NCI-H2227 treated with DMSO at 0.1 percent for 48 hours (cell line): ENCODE results near the gene FNDC3B.

Experiments used
- DNase-seq: peaks from one replicate; lab custom pipeline; 2025; lab: John Stamatoyannopoulos, UW

FNDC3B gene

DNA sequence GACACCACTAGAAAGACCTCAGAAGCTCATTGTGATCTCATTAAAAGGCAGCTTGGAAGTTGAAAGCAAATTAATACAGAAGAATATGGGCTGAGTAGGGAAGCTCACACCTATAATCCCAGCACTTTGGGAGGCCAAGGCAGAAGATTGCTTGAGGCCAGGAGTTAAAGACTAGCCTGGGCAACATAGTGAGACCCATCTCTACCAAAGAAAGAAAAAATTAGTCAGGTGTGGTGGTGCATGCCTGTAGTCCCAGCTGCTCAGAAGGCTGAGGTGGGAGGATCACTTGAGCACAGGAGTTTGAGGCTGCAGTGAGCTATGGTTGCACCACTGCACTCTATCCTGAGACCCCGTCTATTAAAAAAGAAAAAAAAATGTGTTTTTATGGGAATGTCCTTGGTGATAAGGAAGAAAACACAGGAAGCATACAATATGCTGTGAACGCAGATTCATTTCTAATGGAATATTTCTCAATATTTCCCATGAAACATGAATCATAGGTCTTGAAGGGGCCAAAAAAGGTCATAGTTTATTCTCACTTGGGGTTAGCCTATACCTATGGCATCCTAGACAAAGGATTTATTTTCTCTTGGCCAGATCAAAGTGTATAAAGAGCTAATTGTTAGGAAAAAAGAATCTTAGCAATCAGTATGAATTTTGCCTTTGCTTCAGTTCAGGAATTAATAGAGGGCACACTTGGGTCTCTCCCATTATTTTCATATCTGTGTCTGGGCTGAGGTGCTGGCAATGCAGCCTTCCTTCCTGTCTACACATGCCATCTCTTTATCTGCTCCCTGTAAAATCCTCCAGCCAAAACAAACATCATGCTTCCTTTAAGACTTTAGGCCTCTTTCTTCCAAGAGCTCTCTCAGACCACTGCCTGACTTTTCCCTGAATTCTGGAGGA, 98.2 kb downstream of the FNDC3B start:
- no peak for DNase-seq

DNA sequence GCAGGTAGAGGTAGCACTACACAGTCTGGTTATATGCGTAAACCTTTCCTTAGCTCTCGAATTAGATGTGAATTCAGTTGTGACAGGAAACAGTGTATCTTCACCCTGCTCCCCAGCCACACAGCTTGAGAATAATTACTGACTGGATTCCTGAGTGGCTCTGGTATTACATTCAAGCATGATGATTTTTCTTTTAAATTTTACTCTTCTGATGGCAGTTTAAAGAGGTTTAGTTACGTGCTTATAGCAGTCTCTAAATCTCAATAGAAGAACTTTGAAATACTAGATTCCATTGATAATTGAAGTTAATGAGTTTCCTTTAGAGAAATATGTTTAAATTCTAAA, 98.8 kb downstream of the FNDC3B start:
- DNase-seq, result no peak

DNA sequence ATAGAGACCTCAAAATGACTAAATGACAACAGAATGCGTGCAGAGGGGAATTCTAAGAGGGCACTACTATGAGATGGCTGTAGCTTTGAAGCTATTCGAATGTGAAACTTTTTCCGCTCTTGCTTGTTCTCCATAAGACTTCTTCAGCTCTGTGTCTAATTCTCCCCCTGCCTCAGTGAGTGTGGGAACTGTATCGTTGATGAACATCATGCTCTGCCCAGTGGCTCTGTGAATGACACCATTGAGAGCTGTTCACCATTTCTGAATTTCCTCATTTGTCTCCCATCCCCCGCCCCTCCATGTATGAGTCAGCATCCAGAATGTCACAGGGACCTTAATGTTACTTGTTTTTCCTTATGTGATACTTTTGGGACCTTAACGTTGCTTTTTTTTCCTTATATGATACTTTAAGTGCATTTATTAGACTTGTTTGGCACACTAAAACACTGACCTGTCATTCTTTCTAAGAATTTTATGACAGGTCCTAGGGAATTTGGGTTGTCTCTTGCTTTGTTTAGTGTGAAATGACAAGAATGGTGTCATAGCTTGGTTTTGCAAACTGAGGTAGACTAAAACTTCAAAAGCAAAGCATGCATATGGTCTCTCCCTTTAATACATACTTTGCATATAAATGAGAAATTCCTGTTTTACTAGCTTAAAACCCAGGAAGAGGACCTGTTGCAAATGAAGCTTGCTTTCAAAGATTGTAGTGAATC, 99.6 kb downstream of the FNDC3B start:
- DNase-seq, result no peak

DNA sequence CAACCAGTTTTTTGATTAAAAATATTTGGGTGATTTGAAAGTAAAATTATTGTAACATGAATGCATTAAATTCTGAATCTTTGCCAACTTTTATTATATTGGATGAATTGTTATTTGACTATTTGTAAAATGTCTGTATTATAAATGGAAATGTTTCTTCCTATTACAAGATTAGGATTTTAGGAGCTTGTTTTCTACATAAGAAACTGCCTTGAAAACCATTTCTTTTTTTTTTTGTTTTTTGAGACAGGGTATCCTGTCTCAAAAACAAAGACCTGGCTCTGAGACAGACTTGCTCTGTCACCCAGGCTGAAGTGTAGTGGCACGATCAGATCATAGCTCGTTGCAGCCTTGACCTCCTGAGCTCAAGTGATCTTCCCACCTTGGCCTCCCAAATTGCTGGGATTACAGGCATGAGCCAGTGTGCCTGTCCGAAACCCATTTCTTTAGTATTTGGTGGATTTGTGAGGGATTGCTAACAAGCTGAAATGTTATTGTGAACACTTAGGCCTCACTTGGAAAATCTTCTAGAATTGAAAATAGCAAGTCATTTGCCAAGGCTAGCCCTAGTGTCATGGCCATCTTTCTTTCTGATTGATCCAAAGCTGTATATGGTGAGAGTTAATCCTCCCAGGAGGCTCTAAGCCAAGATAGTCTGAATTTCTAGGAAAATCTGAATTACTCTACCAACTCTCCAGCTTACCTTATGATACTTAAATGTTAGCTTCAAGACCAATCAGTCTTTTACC, 100.3 kb downstream of the FNDC3B start:
- no peak for DNase-seq

- no peak for DNase-seq
These were observed 101.4 kb downstream of the FNDC3B start for GRCh38 chr3:172140499-172141391.

GRCh38 chr3:172142051-172142863, 102.9 kb downstream of the FNDC3B start:
- no peak for DNase-seq

- DNase-seq, result no peak
These were observed 103.6 kb downstream of the FNDC3B start for GRCh38 chr3:172142864-172143451.

DNA sequence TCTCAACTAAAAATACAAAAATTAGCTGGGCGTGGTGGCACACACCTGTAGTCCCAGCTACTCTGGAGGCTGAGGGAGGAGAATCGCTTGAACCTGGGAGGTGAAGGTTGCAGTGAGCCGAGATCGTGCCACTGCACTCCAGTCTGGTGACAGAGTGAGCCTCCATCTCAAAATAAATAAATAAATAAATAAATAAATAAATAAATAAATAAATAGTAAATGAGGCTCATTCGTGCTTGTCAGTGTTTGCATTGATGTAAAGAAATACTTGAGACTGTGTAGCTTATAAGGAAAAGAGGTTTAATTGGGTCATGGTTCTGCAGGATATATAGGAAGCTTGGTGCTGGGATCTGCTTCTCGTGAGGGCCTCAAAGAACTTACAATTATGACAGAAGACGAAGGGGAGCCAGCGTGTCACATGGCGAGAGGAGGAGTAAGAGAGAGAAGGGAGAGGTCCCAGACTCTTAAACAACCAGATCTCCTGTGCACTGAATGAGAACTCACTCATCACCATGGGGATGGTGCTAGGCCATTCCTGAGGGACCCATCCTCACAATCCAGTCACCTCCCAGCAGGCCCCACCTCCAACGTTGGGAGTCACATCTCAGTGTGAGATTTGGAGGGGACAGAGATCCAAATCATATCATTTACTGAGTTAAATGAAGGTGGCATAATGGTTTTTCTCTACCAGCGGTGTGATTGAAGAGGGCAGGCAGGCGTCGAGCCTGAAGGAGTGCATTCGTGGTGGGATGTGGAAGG, 104.5 kb downstream of the FNDC3B start:
- DNase-seq, result no peak

GRCh38 chr3:172144601-172145000, 105.2 kb downstream of the FNDC3B start:
- no peak for DNase-seq

DNA sequence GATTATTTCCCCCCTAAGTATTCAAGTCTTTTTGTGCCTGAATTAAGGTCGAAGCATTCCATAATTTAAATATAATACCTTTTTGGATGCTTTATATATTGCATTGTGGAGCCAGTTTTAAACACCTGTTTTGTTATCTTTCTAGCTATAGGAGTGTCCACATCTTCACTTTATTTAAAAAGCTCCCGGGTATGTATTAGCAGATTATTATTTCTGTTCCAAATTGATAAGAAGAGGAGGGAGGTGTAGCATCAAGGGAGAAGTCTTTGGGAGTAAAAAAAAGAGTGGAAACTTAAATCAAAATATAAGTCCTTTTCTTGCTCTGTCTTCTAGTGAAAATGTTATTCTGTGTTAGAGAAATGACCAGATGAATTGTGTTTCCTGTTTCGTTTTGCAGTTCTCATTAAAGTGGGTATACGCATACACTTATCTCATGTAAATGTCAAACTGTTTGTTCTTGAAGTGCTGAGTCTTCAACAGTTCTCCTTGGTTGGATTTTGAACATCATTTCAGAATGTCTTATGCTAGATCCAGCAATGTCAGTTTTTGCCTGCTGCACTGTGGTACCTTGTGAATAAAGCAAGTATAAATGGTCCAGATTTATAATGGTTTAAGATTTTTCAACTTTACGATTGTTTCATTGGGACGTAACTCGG, 105.8 kb downstream of the FNDC3B start:
- no peak for DNase-seq

GRCh38 chr3:172146349-172146748, 107.0 kb downstream of the FNDC3B start:
- no peak for DNase-seq

DNA sequence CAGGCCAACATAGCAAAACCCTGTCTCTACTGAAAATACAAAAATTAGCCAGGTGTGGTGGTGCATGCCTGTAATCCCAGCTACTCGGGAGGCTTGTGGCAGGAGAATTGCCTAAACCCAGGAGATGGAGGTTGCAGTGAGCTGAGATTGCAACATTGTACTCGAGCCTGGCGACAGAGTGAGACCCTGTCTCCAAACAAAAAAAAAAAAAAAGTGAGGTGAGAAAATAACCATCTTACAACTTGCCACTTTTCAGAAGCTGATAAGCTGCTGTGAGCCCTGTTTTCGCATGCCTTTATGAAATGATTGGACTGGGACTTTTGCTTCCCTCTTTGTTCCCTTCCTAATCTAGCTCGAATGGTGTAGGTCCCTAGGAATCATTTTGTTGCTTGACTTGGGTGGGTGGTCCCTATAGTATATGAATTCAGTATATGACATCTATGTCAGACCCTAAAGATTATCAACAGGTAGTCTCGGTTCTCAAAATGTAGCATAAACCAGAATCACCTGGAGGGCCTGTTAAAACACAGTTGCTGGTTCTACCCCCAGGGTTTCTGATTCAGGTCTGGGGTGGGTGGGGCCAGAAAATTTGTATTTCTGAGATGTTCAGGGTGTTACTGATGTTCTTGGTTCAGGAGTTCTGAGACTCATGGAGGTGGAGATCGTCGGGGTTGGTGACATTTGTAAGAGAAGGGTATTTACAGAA, 107.9 kb downstream of the FNDC3B start:
- DNase-seq, result no peak

DNA sequence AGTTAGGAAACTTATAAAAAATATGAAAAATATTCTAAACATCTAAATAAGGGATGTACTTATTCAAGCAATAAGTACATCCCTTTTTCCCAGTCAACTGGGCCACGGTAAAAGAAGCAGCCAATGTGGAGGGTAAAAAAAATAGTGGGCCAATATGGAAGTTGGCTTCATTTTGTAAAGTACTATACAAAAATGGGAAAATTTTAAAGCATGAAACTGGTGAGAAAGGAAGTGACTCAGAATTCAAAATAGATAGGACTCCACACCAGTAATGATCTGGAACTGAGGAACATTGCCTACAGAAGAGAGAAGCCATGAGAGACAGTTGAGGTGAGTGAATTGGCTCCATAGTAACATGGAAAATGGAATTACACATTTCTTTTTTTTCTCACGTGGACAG, 108.9 kb downstream of the FNDC3B start:
- no peak for DNase-seq

DNA sequence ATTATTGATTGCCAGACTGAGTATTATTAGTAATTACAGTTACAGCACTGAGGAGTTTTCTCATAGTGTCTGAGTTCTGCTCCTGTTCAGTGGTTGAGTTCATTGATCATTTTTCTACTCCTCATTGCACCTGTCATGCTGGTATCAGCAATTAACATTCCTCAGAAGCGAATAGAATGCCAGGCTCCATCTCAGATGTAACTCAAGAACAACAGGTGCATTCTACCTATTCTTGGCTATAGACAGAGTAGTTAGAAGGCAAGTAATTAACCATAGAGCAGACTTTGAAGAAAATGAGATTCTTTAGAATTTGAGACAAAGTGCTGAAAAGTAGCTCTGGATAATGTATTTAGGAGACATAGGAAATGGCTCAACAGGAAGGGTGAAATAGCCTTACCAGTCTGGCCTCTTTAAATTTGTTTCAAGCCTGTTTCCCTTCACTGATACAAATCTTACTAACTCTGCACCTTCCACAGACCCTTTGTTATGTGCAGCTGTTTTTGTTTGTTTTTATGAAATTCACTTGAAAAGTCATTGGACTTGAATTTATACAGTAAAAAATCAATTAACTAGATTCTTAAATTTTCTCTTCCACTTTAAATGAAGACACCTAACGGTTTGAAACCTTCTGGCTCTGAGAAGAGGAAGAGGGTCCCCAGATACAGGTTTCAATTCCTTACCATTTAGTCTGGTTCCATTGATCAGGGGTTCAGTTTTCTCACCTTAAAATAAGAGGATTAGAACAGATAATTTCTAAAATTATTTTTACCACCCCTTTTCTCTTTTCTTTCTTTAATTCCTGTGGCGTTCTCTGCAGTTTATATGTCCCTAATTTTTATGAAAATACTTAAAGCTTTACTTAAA, 109.6 kb downstream of the FNDC3B start:
- no peak for DNase-seq

DNA sequence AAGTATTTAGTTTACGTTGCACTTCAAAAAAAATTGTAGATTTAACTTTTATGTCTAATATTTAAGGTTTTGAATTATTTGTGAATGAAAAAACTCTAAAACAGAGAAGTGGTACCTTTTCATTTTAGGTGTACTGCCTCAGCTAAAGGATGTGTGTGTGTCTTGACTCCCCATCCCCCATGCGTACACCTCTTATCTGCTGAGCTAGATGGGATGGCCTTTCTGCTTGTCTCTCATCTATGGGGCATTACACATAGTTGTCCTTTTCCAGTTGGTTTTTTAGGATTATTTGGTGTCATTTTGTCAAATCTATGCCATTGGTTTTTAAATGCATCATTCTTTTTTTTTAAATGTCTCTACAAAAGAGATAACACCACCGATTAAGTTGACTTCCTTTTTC, 110.9 kb downstream of the FNDC3B start:
- no peak for DNase-seq

- DNase-seq, result no peak
These were observed 111.7 kb downstream of the FNDC3B start for GRCh38 chr3:172150913-172151650.
